ENCODE results near the gene PDE6B. TPM values are rescaled to one million over a fixed set of nuclear protein-coding genes. Genes with fewer than 3 reads are reported as not detected.
"Not testable (repeated sequence)": the region's sequence is repeated elsewhere in the genome, so short reads cannot be mapped to it uniquely, and the experiment has no call there.

PDE6B gene
- total RNA-seq, 1 experiment from 2014 or later, result not detected

DNA sequence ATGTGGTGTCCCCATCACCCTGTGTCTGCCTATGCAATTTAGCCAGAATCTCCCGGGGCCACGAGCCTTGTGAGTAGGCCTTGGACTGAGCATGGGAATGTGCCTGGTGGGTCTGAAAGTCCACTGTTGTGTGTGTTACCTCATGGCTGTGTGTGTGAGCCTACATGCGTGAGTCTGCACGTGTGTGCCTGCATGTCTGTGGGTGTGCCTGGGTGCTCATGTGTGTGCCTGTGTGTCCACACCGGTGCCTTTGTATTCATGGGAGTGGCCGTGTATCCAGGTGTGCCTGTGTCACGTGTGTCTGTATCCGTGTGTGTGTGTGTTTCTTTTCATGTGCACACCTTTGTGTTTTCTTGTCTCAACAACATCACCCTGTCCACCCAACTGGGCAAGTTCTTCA, 34.5 kb downstream of the PDE6B start:
- DNase-seq (ENCODE audit: low read depth, low spot score), result no peak
- in situ Hi-C loops (cut with HindIII; ENCODE audit: low pct_unique_long_range_greater_than_20kb, low sequenced_read_pairs), result no loop called here

DNA sequence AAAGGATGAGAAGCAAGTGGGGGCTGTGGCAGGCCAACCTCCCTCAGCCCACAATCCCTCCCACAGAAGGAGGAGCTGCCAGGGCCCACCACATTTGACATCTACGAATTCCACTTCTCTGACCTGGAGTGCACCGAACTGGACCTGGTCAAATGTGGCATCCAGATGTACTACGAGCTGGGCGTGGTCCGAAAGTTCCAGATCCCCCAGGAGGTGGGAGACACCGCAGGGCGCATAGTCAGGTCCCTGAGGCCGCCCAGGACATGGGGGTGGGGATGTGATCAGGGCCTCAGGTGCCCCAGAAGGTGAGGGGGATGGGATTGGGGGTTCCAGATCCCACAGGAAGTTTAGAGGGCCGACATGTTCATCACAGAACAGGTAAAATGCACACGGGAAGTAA, 35.0 kb downstream of the PDE6B start:
- in situ Hi-C loops (cut with HindIII; ENCODE audit: low pct_unique_long_range_greater_than_20kb, low sequenced_read_pairs), result no loop called here
- DNase-seq (ENCODE audit: low read depth, low spot score), result no peak

DNA sequence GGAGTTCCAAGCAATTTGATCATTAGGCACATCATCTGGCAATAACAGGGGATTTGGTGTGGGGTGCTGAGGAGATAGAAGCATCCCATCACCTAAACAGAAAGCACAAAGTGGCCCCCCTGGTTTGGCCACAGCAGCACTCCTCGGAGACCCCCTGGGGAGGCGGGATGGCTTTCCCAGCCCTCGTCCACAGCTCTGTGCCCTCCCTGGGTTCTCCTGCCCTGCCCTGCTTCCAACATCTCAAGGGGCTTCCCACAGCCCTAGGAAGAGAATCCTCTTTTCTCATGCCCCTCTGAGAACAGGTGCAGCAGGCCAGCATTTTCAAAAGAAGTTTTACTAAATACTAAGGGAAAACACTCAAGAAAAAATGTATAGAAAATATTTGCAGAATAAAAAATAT, 35.9 kb downstream of the PDE6B start:
- in situ Hi-C loops (cut with HindIII; ENCODE audit: low pct_unique_long_range_greater_than_20kb, low sequenced_read_pairs), result no loop called here
- no peak for DNase-seq (ENCODE audit: low read depth, low spot score)

DNA sequence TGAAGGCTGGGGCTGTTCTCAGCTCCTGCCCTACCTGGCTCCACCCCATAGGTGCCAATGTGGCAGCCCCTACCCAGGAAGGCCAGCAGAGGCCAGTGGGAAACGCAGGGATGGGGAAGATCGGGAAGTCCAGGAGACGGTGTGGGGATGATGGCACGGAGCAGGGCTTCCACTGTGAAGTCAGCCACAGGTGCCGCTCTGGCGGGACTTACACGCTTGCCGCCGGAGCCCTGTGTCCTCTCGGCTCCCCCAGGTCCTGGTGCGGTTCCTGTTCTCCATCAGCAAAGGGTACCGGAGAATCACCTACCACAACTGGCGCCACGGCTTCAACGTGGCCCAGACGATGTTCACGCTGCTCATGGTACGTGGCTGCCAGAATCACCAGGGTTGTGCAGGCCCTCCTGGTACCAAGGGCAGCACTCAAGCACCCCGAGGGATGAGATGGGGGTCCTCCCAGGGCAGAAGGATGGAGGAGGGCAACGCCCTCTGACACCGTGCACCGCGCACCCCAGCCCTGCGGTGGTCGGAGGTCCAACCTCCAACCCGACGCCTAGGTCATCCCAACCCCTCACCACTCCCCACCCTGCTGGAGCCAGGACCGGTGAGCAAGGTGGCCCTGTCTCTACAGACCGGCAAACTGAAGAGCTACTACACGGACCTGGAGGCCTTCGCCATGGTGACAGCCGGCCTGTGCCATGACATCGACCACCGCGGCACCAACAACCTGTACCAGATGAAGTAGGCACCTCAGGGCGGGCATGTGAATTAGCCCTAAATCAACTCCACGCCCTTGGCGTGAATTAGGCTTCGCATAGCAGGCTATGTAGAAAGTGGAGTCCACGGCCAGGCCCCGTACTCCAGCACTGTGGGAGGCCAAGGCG, 36.7 kb downstream of the PDE6B start:
- in situ Hi-C loops (cut with HindIII; ENCODE audit: low pct_unique_long_range_greater_than_20kb, low sequenced_read_pairs), result no loop called here

DNA sequence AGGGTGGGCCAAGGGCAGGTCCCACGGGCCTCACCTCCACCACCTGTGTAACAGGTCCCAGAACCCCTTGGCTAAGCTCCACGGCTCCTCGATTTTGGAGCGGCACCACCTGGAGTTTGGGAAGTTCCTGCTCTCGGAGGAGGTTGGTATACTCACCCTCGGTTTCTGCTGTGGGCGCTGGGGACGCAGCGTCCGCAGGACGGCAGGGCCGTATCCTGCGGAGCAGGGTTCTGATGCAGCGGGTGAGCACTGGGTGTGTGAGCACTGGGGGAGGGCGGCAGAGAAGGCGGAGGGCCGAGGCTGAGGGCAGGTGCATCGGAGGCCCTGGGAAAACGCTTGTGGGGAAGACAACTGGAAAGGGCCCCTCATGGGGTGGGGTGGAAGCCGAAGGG, 37.7 kb downstream of the PDE6B start:
- DNase-seq (ENCODE audit: low read depth, low spot score), result no peak
- in situ Hi-C loops (cut with HindIII; ENCODE audit: low pct_unique_long_range_greater_than_20kb, low sequenced_read_pairs), result no loop called here

More for the DNA sequence above, 36.7 kb downstream of the PDE6B start:
- no peak for DNase-seq (ENCODE audit: low read depth, low spot score)

DNA sequence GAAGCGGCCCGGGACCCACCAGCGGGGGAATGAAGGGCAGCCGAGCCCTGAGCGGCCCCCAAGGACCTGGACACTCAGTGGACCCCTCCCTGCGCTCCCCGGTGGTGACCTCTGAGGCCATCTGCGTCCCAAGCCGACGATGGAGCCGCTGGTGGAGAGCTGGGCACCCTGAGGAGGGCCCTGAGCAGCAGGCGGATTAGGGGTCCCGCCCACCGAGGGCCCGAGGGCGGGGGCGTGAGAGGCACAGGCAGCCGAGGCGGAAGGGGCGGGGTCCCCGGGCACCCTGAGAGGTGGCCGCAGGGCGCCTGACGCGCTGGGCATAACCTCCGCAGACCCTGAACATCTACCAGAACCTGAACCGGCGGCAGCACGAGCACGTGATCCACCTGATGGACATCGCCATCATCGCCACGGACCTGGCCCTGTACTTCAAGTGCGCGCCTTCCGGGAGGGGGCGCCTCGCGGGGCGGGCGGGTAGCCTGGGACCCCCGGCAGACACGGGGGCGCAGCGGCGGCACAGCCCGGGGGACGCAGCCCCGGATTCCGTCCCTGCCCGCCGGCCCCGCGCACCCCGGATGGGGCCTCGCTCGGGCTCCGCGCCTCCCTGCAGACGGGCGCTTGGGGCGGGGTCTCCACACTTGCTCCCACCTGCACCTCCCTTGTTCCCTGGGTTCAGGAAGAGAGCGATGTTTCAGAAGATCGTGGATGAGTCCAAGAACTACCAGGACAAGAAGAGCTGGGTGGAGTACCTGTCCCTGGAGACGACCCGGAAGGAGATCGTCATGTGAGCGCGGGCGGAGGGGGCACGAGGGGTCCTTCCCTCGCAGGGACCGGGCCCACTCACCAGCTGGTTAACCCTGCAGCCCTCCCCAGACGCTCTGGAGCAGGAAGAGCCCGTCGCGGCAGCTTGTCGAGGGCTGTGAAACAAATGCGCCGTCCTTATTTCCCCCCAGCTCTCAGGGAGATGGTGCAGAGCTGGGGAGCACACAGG, 38.4 kb downstream of the PDE6B start:
- DNase-seq (ENCODE audit: low read depth, low spot score), result no peak

DNA sequence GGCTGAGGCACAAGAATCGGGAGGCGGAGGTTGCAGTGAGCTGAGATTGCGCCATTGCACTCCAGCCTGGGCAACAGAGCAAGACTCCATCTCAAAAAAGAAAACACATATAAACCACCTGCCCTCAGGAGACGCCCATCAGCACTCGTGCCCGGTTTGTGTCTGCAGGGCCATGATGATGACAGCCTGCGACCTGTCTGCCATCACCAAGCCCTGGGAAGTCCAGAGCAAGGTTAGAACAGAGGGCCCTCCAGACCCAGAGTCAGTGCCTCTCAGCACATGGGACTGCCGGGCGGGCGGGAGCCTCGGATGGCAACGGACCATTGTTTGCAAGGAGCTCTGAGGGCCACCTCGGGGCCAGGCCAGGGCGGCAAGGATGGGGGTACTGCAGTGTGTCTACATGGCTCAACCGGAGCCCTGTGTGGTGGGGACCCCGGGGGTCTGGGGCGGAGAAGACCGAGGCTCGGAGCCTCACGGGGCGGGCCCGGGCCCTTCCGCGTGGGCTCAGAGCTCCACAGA, 39.4 kb downstream of the PDE6B start:
- in situ Hi-C loops (cut with HindIII; ENCODE audit: low pct_unique_long_range_greater_than_20kb, low sequenced_read_pairs), result no loop called here
- no peak for DNase-seq (ENCODE audit: low read depth, low spot score)

More for the DNA sequence above, 38.4 kb downstream of the PDE6B start:
- in situ Hi-C loops (cut with HindIII; ENCODE audit: low pct_unique_long_range_greater_than_20kb, low sequenced_read_pairs), result no loop called here

DNA sequence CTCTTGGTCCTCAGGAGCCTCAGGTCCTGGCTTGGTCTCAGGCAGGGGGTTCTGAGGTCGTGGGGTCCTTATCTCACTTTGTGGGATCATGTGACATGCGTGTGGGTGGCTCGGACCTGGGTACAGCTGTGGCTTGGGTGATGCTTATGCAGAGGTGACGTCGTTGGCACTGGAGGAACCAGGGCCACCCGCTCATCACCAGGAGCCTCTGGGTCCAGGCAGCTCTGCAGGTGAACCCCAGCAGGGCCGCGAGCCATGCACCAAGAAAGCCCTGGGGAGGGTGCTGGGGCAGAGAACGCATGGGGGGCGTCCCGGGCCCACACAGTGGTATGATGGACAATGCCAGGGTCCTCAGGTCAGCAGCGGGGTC, 40.0 kb downstream of the PDE6B start:
- DNase-seq (ENCODE audit: low read depth, low spot score), result no peak
- in situ Hi-C loops (cut with HindIII; ENCODE audit: low pct_unique_long_range_greater_than_20kb, low sequenced_read_pairs), result no loop called here

DNA sequence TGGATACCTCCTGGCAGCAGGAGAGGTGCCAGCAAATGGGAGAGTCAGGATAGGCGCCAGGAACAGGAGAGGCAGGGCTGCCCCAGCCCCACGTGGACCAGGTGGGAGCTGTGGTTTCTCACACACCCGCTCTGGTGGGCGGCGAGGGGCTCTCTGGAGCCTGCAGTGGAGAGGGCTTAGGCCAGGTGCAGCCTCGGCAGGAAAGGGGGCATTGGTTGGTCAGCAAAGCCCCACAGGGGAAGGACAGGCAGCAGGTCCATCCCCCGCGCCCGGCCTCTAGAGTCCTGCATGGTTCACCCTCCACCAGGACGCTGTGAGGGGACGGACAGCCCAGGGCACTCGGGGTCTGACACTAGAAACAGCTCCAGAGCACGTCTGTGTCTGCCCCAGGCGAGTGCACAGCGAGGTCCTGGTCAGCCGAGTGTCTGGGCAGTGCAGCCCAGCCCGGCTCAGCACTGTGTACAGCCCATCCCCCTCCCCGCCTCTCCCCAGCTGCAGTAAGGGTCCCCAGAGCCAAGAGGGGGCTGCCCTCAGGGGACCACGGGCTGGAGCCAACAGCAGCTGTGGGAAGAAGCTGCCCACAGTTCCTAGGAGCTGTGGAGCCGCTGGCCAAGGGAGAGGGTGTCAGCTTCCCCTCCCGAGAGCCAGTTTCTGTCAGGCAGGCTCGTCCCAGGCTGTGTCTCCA, 40.5 kb downstream of the PDE6B start:
- DNase-seq (ENCODE audit: low read depth, low spot score), result no peak
- in situ Hi-C loops (cut with HindIII; ENCODE audit: low pct_unique_long_range_greater_than_20kb, low sequenced_read_pairs), result no loop called here

DNA sequence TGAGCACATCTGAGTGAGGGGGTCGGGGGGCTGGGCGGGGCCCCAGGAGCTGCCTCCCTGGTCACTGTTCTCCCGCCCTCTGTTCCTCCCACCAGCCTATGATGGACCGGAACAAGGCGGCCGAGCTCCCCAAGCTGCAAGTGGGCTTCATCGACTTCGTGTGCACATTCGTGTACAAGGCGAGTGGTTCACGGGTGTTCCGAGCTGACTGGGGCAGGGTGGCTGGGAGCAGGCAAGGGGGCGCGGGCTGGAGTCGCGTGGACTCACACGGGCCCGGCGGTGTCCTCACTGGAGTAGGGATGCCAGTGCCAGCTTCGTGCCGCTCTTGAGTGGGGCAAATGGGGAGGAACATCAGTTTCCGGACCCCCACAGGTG, 41.0 kb downstream of the PDE6B start:
- in situ Hi-C loops (cut with HindIII; ENCODE audit: low pct_unique_long_range_greater_than_20kb, low sequenced_read_pairs), result no loop called here
- DNase-seq (ENCODE audit: low read depth, low spot score), result no peak

DNA sequence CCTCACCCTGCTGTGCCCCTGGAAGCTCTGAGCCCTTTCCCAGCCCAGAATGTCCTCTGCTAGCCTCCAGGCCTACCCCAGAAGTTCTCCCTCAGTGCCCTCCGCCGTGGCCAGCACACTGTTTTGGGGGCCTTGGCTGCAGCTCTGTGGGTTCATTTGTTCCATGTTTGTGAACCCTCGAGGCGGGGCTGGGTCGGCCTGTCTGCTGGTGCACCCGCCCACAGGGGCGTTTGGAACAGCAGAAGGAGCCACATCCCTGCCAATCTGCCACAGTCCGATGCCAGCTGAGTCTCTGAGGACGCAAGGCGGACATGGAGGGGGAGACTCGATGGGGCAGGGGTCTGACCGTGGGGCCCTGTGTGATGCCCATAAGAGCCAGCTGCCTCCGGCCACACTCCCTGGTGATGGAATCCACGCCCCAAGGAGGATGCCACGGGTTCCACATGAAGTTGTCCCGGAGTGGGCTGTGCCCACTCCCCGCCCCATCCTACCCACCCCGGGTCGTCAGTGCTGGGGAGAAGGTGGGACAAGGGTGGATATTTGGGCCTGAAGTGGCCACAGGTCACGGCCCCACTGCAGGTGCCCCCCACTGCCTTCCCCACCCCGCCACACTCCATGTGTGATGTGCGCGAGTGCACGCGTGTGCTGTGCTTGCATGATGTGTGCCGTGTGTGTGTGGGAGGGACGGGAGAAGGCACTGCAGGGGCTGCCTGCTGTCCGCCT, 41.6 kb downstream of the PDE6B start:
- in situ Hi-C loops (cut with HindIII; ENCODE audit: low pct_unique_long_range_greater_than_20kb, low sequenced_read_pairs), result no loop called here
- no peak for DNase-seq (ENCODE audit: low read depth, low spot score)

DNA sequence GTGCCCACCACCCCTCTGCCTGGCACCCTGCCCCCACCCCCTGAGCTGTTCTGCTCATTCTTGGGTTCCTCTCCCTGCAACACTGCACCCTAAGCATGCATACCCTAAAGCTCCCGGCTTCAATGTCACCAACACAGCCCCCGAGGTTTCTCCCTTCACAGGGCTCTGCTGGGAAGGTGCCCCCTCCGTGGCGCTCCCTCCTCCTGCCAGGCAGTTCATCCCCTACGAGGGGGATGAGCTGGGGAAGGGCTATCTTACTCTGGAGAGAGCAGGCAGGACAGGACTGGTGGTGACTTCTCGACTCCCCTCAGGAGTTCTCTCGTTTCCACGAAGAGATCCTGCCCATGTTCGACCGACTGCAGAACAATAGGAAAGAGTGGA, 42.2 kb downstream of the PDE6B start:
- DNase-seq (ENCODE audit: low read depth, low spot score), result no peak

DNA sequence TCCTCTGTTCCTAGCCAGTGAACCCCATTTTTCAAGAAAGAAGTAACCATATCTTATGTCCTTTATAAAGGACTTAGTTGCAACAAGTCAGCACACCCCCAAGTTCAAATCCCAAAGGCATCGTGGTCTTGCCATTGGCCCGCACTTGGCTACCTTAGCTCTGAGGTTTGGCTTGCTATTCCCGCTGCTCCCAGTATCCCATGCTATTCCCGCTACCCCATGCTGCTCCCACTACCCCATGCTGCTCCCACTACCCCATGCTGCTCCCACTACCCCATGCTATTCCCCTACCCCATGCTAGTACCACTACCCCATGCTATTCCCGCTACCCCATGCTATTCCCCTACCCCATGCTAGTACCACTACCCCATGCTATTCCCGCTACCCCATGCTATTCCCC, 42.8 kb downstream of the PDE6B start:
- DNase-seq (ENCODE audit: low read depth, low spot score); in situ Hi-C loops (cut with HindIII; ENCODE audit: low pct_unique_long_range_greater_than_20kb, low sequenced_read_pairs): not testable (repeated sequence)

More for the DNA sequence above, 42.2 kb downstream of the PDE6B start:
- in situ Hi-C loops (cut with HindIII; ENCODE audit: low pct_unique_long_range_greater_than_20kb, low sequenced_read_pairs), result no loop called here

DNA sequence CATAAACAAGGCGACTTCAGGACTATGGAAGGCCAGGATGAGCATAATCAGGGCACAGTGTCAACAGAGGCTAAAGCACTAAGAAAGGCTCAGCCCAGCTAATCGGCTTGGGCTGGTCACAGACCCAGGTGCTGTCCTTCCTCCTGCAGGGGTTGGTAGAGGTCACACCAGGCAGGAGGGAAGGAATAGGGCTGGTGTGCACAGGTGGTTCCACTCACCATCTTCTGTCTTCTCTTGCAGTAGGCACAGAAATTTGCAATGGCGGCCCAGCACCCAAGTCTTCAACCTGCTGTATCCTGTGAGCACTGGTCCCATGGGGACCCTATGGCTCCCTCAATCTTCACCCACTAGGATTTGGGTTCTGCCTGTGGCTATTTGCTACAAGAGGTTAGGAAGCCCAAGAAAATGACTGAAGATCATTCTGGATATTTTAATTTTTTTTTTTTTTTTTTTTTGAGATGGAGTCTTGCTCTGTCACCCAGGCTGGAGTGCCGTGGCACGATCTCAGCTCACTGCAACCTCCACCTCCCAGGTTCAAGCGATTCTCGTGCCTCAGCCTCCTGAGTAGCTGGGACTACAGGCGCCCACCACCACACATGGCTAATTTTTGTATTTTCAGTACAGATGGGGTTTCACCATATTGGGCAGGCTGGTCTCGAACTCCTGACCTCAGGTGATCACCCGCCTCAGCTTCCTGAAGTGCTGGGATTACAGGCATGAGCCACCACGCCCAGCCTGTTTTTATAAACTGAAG, 44.6 kb downstream of the PDE6B start:
- DNase-seq (ENCODE audit: low read depth, low spot score); in situ Hi-C loops (cut with HindIII; ENCODE audit: low pct_unique_long_range_greater_than_20kb, low sequenced_read_pairs): not testable (repeated sequence)

DNA sequence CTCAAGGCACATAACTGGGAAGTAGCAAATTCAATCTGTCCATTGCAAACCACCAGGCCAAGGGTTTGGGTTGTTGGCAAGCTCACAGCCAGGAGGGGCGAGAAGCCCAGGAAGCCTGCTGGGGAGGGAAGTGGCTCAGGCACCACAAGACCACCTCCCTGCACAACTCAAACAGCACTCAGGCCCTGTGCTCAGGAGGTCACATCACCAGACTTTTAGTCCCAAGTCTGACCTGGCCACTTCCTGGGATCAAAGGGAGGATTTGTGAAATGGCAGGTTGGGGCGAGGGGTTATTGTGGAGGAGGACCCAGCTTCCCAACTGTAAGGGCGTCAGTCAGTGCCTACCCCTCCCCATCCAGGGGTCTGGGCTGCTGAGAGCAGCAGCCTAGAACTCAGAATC, 46.4 kb downstream of the PDE6B start:
- in situ Hi-C loops (cut with HindIII; ENCODE audit: low pct_unique_long_range_greater_than_20kb, low sequenced_read_pairs), result no loop called here
- DNase-seq (ENCODE audit: low read depth, low spot score), result no peak

DNA sequence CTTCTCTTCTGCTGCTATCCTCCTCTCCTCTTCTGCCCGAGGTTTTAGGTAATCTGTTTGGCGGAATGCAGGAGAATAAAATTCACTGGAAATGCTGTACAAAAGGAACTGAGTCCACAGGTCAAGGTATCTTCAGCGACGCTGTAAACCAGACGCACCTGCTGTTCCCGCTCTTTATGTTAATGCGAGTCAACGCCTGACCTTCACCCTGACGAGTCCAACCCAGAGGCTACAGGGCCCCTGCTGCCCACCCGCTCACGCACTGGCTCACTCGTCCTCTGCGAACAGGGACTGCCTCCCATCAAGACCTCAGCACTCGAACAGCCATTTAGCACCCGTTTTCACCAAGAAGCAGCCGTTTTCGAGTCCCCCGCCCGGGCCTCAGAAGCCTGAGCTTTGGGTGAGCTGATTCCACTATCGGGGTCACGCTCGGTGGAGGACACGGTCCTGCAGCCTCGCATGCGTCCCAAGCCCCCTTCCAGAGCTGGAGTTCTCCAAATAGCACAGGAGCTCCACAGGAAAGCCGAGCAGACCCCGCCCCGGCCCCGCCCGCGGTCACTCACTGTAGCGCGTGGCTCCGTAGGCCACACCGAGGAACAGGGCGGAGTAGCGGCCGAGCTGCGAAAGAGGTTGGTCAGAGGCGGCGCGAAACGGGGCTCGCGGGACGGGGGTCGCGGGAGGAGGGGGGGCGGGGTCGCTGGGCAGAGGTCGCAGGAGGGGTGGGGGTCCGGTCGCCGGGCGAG, 48.1 kb downstream of the PDE6B start:
- in situ Hi-C loops (cut with HindIII; ENCODE audit: low pct_unique_long_range_greater_than_20kb, low sequenced_read_pairs), result no loop called here
- DNase-seq (ENCODE audit: low read depth, low spot score), result no peak

Measured in SK-MEL-5 (cell line).